HG02678 (cell line): ENCODE measurements around the gene AUH.

Experiments
- ATAC-seq: cut with Tn5 transposase; IDR thresholded peaks from one replicate; pipeline ENCODE4 v1.9.1; 2021; ENCODE audit warnings: mild to moderate bottlenecking, moderate library complexity; ENCODE audit not compliant: unreplicated experiment

AUH gene

GRCh38 chr9:91178281-91179236 lies 183.2 kb downstream of the AUH start:
- ATAC-seq: no peak

- ATAC-seq: no peak
These were observed 183.9 kb downstream of the AUH start for GRCh38 chr9:91177661-91178280.

- ATAC-seq: no peak
These were observed 184.6 kb downstream of the AUH start for GRCh38 chr9:91177081-91177480.

GRCh38 chr9:91176426-91176825 lies 185.3 kb downstream of the AUH start:
- no peak for ATAC-seq

- ATAC-seq: peak; percentile 64
These were observed 186.9 kb downstream of the AUH start for GRCh38 chr9:91174772-91175171.

- ATAC-seq: no peak
These were observed 189.4 kb downstream of the AUH start for GRCh38 chr9:91172329-91172728.

- ATAC-seq: no peak
These were observed 190.8 kb downstream of the AUH start for GRCh38 chr9:91170951-91171350.

- ATAC-seq: no peak
These were observed 194.8 kb downstream of the AUH start for GRCh38 chr9:91166796-91167366.

- peak; percentile 44 for ATAC-seq
These were observed 196.8 kb downstream of the AUH start for GRCh38 chr9:91164724-91165520.
